Ovary (tissue), 9 donors: ENCODE data around the gene STIM1. TPM values are rescaled to one million over a fixed set of nuclear protein-coding genes. Genes with fewer than 3 reads are reported as not detected.
"Not testable (repeated sequence)": the region's sequence is repeated elsewhere in the genome, so short reads cannot be mapped to it uniquely, and the experiment has no call there.

Experiments
- DNase-seq, 5 donors: peaks; one replicate each; pipeline ENCODE4 v3.0.0-alpha.2; 2019 to 2020
- H3K27ac ChIP-seq, 2 donors: fragments of 200-600 bp; one replicate each; pipeline versions ENCODE4 v1.5.1 to v1.8.0; 2019 to 2022
- H3K27me3 ChIP-seq: fragments of 200-600 bp; one replicate; pipeline ENCODE4 v1.8.0; 2022
- H3K36me3 ChIP-seq: fragments of 200-600 bp; sonication (generic); one replicate; pipeline ENCODE4 v1.5.1; 2019
- H3K4me1 ChIP-seq: one replicate; pipeline ENCODE4 v1.8.1; 2013; ENCODE audit warnings: mild to moderate bottlenecking, moderate library complexity; ENCODE audit not compliant: insufficient read depth
- H3K4me3 ChIP-seq: fragments of 200-600 bp; sonication (generic); one replicate; pipeline ENCODE4 v1.5.1; 2017
- H3K9me3 ChIP-seq, 2 donors: fragments of 200-600 bp in 1 of 2; sonication (generic) in 1 of 2; one replicate each; pipeline versions ENCODE4 v1.5.1 to v1.8.1; 2013 to 2019; ENCODE audit warnings: mild to moderate bottlenecking in 1 of 2, moderate library complexity in 1 of 2
- CTCF ChIP-seq, 3 donors: fragments of 450-650 bp in 2 of 3; fragments of 200-600 bp in 1 of 3; IDR thresholded peaks; one replicate each; pipeline versions ENCODE4 v1.5.1 to v1.8.0; 2016 to 2022; ENCODE audit warnings: antibody characterized with exemption in 3 of 3, mild to moderate bottlenecking in 1 of 3
- EP300 ChIP-seq: sonication (generic); formaldehyde crosslinking; IDR thresholded peaks from one replicate; pipeline ENCODE4 v1.6.1; 2017; ENCODE audit warnings: antibody characterized with exemption
- POLR2A ChIP-seq: fragments of 450-650 bp; IDR thresholded peaks from one replicate; pipeline ENCODE4 v1.6.1; 2017; ENCODE audit warnings: antibody characterized with exemption, mild to moderate bottlenecking, moderate library complexity
- WGBS, 3 donors: extraction: QIAGEN DNeasy Blood & Tissue Kit in 1 of 3; methylation state at CpG; one replicate each; pipeline versions ENCODE4 v1.1.5 to v1.1.7; 2013 to 2017; 5-methylcytosine and 5-hydroxymethylcytosine counted together
- intact Hi-C, 4 donors: fragments of 100-400 bp; cut with DNase I; formaldehyde crosslinking; loops; one replicate each; pipeline versions ENCODE4 v1.11.0 to v1.15.1; 2022 to 2023
- polyA plus RNA-seq, 2 donors: library from polyadenylated mRNA; stranded (reverse); fragments of 200-250 nt in 1 of 2; fragments of 350-450 nt in 1 of 2; fragmentation: Illumina TruSeq in 1 of 2; extraction: RNeasy Lipid Tissue Mini Kit (QIAGEN cat#74804) in 1 of 2; gene quantifications; one replicate each; pipeline ENCODE4 v1.2.3, GENCODE V29; 2013 to 2014
- total RNA-seq, 7 donors: library from RNA; depleted of rRNA in 2 of 7; stranded (reverse); fragments of >200 nt in 2 of 7; fragmentation: NEBNext Ultra II Directional in 3 of 7; extraction: Animal tissue kit (Norgen Biotek cat#: 25700) in 3 of 7; gene quantifications; one replicate each; pipeline versions ENCODE4 v1.1.0 to v1.2.4, GENCODE V29; 2016 to 2023
- donor health status: DM: no; HTN: no; CAD: no; lungs with moderate emphysema.
- donor health status: DM: no; HTN: no; CAD: no.
- donor health status: Bipolar disorder and iron deficiency.
- donor health status: DM: yes; HTN: yes; CAD: no.
- donor health status: DM: no; HTN: no; CAD: no.
- donor health status: DM: yes; HTN: yes; CAD: no.

The STIM1 gene
- total and polyA plus RNA-seq, 9 donors = 26.1 to 75.2 (median 58.7) TPM

- Histone ChIP-seq H3K4me3 (no peak overlapping the region), H3K27ac (no peak overlapping the region), H3K4me1 (no peaks in the 10 kb centered on the region), H3K36me3 (no peaks in the 10 kb centered on the region), H3K9me3 (no peaks in the 10 kb centered on the region), H3K27me3 (no peaks in the 10 kb centered on the region)
- TF ChIP-seq EP300 (no peak), CTCF (IDR thresholded peaks at IDR 0.05) (no peak), POLR2A (no peak)
- intact Hi-C loops = no loop called here
- WGBS, 3 donors = 100% methylated on average over 1 of the region's 1 CpG
- DNase-seq = no peak
Observed at GRCh38 chr11:3995307-3995706, 139.8 kb downstream of the STIM1 start.

DNA sequence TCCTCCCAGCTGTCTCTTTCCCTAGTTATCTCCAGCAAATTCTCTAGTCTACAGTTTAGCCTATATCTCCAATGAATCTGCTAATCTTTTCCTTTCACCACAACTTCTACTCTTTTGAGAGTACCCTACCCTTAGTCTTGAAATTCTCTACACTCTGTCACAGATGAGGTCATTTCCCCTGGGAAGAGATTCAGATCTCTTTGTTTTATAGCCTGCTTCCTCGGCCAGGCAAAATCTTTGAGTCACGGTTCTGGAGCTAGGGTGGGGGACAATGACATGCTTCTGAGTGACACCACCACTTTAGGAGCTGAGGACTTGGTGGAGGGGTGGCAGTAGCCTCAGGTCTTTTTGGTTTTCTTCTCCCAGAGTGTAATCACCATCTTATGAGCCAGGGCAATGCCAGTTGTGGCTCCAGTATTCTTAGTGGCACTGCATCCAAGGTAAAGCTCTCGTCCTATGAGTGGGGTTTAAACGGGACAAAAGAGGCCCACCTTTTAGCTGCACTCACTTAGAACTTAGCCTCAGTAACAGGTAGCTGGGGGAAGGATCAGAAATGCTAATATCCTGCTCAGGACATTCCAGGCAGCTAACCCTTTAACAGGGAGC lies 140.6 kb downstream of the STIM1 start:
- Histone ChIP-seq H3K4me1 (no peaks in the 10 kb centered on the region), H3K27ac (no peak overlapping the region), H3K4me3 (no peak overlapping the region), H3K9me3 (no peaks in the 10 kb centered on the region), H3K36me3 (no peaks in the 10 kb centered on the region), H3K27me3 (no peaks in the 10 kb centered on the region)
- no peak for TF ChIP-seq EP300
- TF ChIP-seq CTCF (IDR thresholded peaks at IDR 0.05) = no peak
- no peak for TF ChIP-seq POLR2A
- intact Hi-C loops = no loop called here
- no peak for DNase-seq
- 78 to 89% (median 81%) methylated on average over 4 of the region's 4 CpGs for WGBS, 3 donors

- Histone ChIP-seq H3K27me3 (no peaks in the 10 kb centered on the region), H3K9me3 (no peaks in the 10 kb centered on the region), H3K4me1 (no peaks in the 10 kb centered on the region), H3K36me3 (no peaks in the 10 kb centered on the region), H3K27ac (no peak overlapping the region), H3K4me3 (no peak overlapping the region)
- 88 to 91% (median 90%) methylated on average over 1 of the region's 1 CpG for WGBS, 3 donors
- intact Hi-C loops = no loop called here
- DNase-seq = no peak
- TF ChIP-seq POLR2A = no peak
- no peak for TF ChIP-seq EP300
- TF ChIP-seq CTCF (IDR thresholded peaks at IDR 0.05) = no peak
Observed at GRCh38 chr11:3996651-3997050, 141.2 kb downstream of the STIM1 start.

- H3K36me3 ChIP-seq, H3K27me3 ChIP-seq, H3K4me1 ChIP-seq, intact Hi-C loops, H3K4me3 ChIP-seq, H3K27ac ChIP-seq, DNase-seq, H3K9me3 ChIP-seq: not testable (repeated sequence)
- WGBS, 3 donors = 100% methylated on average over 1 of the region's 1 CpG
Observed at GRCh38 chr11:4004753-4005152, 149.3 kb downstream of the STIM1 start.

GRCh38 chr11:4006946-4007680 lies 151.6 kb downstream of the STIM1 start:
- Histone ChIP-seq H3K4me3 (no peak overlapping the region), H3K27me3 (no peaks in the 10 kb centered on the region), H3K4me1 (no peaks in the 10 kb centered on the region), H3K36me3 (no peaks in the 10 kb centered on the region), H3K27ac (no peak overlapping the region), H3K9me3 (no peaks in the 10 kb centered on the region)
- intact Hi-C loops = no loop called here
- no peak for DNase-seq
- TF ChIP-seq EP300 (no peak), CTCF (IDR thresholded peaks at IDR 0.05) (no peak), POLR2A (no peak)
- WGBS, 3 donors = 91 to 98% (median 94%) methylated on average over 3 of the region's 3 CpGs
